Activated naive CD8-positive, alpha-beta T cell treated with anti-CD3 and anti-CD28 coated beads, Interleukin-2, amount 50 U/mL, for 24 hours (primary cell): ENCODE results near the gene DCAF16.
"Not testable (repeated sequence)": the region's sequence is repeated elsewhere in the genome, so short reads cannot be mapped to it uniquely, and the experiment has no call there.

Experiments
- ATAC-seq: fragments of 150-1000 bp; cut with Tn5 transposase; one replicate; pipeline ENCODE4 v1.10.0; 2021
- DNase-seq: peaks from one replicate; pipeline ENCODE4 v3.0.0; 2021
- H3K27ac Mint-ChIP-seq: one replicate; pipeline ENCODE4 v1.8.0; 2021; ENCODE audit warnings: mild to moderate bottlenecking, mixed read lengths
- H3K27me3 Mint-ChIP-seq: one replicate; pipeline ENCODE4 v1.8.0; 2021; ENCODE audit warnings: mixed read lengths
- H3K36me3 Mint-ChIP-seq: one replicate; pipeline ENCODE4 v1.8.0; 2021; ENCODE audit warnings: low read depth, mixed read lengths
- H3K4me1 Mint-ChIP-seq: one replicate; pipeline ENCODE4 v1.8.0; 2021; ENCODE audit warnings: mixed read lengths
- H3K4me3 Mint-ChIP-seq: one replicate; pipeline ENCODE4 v1.8.0; 2021; ENCODE audit warnings: mild to moderate bottlenecking, moderate library complexity, mixed read lengths
- H3K9me3 Mint-ChIP-seq: one replicate; pipeline ENCODE4 v1.8.0; 2021; ENCODE audit warnings: mixed read lengths

Gene DCAF16

GRCh38 chr4:17810260-17811077 is at the start of gene DCAF16, which contains the start of gene NCAPG:
Gene DCAF16, minus strand, starts transcription at chr4:17810757. Its CDS starts 6,616 bp downstream, at chr4:17804141.
Gene NCAPG, plus strand, starts transcription at chr4:17810979. Its CDS starts 99 bp downstream, at chr4:17811078.
- Mint-ChIP-seq H3K36me3 (peaks cover 50% of the 10 kb centered on the region), H3K4me1 (peaks cover 52% of the 10 kb centered on the region)
- ATAC-seq = peak; percentile 92

GRCh38 chr4:17859793-17860406 is 49.3 kb upstream of the DCAF16 start:
- Mint-ChIP-seq H3K36me3 (peaks cover 25% of the 10 kb centered on the region), H3K4me1 (no peaks in the 10 kb centered on the region), H3K27ac (no peak overlapping the region), H3K4me3 (no peak overlapping the region), H3K27me3 (no peaks in the 10 kb centered on the region), H3K9me3 (peaks cover 23% of the 10 kb centered on the region)
- ATAC-seq = no peak
- DNase-seq = no peak

More at GRCh38 chr4:17810260-17811077, at the start of gene DCAF16, which contains the start of gene NCAPG:
- peak; percentile 99 for DNase-seq
- Mint-ChIP-seq H3K27me3 (peaks cover 2% of the 10 kb centered on the region), H3K9me3 (no peaks in the 10 kb centered on the region), H3K4me3 (peak within 1 kb of the TSS; percentile 95), H3K27ac (peak within 1 kb of the TSS; percentile 98)

DNA sequence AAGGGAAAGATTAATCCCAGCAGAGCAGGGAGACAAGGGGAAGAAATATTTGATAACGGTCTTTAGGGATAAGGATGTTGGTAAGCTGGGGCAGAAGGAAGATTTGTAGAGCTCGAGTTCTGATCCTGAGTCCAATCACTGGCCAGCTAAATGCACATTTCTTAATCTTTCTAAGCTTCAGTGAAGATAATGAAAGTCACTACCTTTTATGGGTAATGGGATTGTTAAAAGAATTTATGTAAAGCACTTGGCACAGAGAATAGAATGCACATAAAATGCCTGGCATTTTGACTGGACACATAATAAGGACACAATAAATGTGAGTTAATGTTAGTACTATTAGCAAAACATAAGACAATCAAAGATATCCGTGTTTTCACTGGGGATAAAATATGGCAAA is 43.5 kb upstream of the DCAF16 start:
- ATAC-seq = no peak
- Mint-ChIP-seq H3K4me3 (no peak overlapping the region), H3K36me3 (peaks cover 6% of the 10 kb centered on the region), H3K9me3 (peaks cover 4% of the 10 kb centered on the region), H3K4me1 (no peaks in the 10 kb centered on the region), H3K27me3 (no peaks in the 10 kb centered on the region), H3K27ac (no peak overlapping the region)
- no peak for DNase-seq

DNA sequence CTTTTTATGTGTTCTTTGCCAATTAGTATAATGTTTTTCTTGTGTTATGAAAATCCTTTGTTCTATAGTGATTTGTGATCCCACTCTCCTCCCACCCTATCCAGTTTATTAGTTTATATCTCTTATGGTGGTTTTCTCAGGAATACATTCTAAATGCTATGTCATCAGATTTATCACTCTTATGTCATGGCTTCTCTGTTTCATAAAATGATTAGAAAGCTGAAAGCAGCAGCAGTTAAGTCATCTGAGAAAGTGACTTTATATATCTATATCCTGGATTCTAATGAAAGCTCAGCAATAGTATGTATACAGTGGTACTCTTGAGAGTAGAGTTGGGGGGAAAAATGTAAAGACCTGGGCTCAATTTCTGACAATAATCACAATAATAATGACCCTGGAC is 41.4 kb upstream of the DCAF16 start:
- Mint-ChIP-seq H3K4me1 (no peaks in the 10 kb centered on the region), H3K9me3 (no peaks in the 10 kb centered on the region), H3K36me3 (peaks cover 2% of the 10 kb centered on the region), H3K27me3 (no peaks in the 10 kb centered on the region), H3K4me3 (no peak overlapping the region), H3K27ac (no peak overlapping the region)
- ATAC-seq = no peak
- no peak for DNase-seq

DNA sequence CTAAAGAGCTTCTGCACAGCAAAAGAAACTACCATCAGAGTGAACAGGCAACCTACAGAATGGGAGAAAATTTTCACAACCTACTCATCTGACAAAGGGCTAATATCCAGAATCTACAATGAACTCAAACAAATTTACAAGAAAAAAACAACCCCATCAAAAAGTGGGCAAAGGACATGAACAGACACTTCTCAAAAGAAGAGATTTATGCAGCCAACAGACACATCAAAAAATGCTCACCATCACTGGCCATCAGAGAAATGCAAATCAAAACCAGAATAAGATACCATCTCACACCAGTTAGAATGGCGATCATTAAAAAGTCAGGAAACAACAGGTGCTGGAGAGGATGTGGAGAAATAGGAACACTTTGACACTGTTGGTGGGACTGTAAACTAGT is 39.7 kb upstream of the DCAF16 start:
- not testable (repeated sequence) for H3K9me3 Mint-ChIP-seq, H3K4me1 Mint-ChIP-seq

DNA sequence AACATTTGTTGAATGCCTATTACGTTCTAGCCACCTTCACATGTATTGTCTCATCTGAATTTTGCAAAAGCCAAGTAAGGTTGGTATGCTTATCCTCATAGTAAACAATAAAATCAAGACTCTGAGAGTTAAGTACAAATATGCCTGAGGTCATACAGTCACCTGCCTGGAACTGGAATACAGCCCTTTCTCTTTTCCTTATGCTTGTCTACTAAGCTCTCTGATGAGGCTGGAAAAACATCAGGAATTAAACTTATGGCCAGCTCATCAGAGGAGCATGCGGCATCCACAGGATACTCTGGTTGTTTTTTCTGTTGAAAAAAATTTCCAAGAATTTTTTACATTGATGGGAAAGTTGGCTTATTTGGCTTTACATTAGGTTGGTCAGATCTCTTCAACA is 35.7 kb upstream of the DCAF16 start:
- Mint-ChIP-seq H3K27me3 (no peaks in the 10 kb centered on the region), H3K36me3 (peaks cover 41% of the 10 kb centered on the region), H3K4me1 (no peaks in the 10 kb centered on the region), H3K27ac (no peak overlapping the region), H3K4me3 (no peak overlapping the region), H3K9me3 (no peaks in the 10 kb centered on the region)
- no peak for DNase-seq
- no peak for ATAC-seq

More for the DNA sequence above, 39.7 kb upstream of the DCAF16 start:
- H3K4me3 Mint-ChIP-seq, DNase-seq, ATAC-seq, H3K36me3 Mint-ChIP-seq, H3K27ac Mint-ChIP-seq, H3K27me3 Mint-ChIP-seq: not testable (repeated sequence)

DNA sequence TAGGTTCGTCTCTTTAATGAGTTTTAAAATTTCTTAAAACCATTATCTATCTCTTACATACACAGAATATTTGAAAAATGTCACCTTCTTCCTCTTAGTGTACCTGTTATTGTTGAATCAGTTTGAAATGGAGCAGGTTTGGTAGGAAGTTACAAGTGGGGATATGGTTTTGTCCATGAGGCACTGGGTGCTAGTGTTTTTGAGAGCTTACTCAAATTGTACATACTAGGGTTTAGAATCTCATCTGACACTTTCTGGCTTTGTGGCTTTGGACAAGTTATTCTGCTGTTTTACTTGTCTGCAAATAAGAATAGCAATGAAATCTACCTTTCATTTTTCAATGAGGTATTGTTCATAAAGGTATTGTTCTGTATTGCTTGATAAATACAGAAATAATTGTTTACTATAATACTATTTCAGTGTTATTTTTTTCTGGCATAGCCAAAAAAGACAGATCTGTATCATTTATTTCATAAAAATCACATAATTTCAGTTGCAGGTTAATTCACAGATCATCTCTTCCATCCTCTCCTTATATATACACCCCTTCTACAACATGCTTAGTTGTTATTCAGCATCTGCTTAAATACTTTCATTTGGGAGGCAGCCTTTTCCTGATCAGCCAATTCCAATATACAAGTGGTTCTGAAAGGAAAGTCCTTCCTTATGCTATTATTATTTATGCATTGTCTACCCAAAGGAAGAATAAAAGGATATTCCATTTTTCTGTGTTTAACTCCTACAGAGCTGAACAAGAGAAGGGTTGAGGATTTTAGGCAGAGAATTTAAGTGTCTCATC is 13.5 kb upstream of the DCAF16 start:
- H3K4me3 Mint-ChIP-seq = no peak overlapping the region
- ATAC-seq (no peak), DNase-seq (no peak)
- H3K27ac Mint-ChIP-seq = no peak overlapping the region
- H3K9me3 Mint-ChIP-seq = no peaks in the 10 kb centered on the region
- H3K36me3 Mint-ChIP-seq = peaks cover 68% of the 10 kb centered on the region
- peaks cover 4% of the 10 kb centered on the region for H3K4me1 Mint-ChIP-seq
- no peaks in the 10 kb centered on the region for H3K27me3 Mint-ChIP-seq

DNA sequence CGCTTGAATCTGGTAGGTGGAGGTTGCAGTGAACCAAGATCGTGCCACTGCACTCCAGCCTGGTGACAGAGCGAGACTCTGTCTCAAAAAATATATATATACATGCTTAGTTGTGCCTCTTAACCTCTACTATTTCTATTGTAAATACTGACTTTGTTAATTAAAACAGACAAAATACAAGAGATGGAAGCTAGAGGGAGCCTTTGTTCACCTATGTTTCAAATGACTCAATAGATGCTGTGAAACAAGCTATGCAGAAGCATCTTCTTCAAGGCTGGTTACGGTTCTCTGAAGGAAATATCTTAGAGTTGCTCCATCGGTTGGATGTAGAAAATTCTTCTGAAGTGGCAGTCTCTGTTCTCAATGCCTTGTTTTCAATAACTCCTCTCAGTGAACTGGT is 6.5 kb upstream of the DCAF16 start:
- DNase-seq (no peak), ATAC-seq (peak; percentile 46)
- Mint-ChIP-seq H3K4me1 (peaks cover 19% of the 10 kb centered on the region), H3K9me3 (no peaks in the 10 kb centered on the region), H3K36me3 (peaks cover 61% of the 10 kb centered on the region), H3K27me3 (no peaks in the 10 kb centered on the region), H3K27ac (no peak overlapping the region), H3K4me3 (no peak overlapping the region)

- peaks cover 21% of the 10 kb centered on the region for H3K4me1 Mint-ChIP-seq
- ATAC-seq = no peak
- no peak for DNase-seq
- H3K36me3 Mint-ChIP-seq = peaks cover 60% of the 10 kb centered on the region
- H3K27ac Mint-ChIP-seq = no peak overlapping the region
- no peaks in the 10 kb centered on the region for H3K9me3 Mint-ChIP-seq
- H3K27me3 Mint-ChIP-seq = no peaks in the 10 kb centered on the region
- no peak overlapping the region for H3K4me3 Mint-ChIP-seq
Measured at GRCh38 chr4:17816142-17816541, 5.6 kb upstream of the DCAF16 start.

- Mint-ChIP-seq H3K27me3 (peaks cover 2% of the 10 kb centered on the region), H3K36me3 (peaks cover 60% of the 10 kb centered on the region), H3K4me3 (no peak overlapping the region), H3K9me3 (no peaks in the 10 kb centered on the region), H3K27ac (no peak overlapping the region), H3K4me1 (peaks cover 24% of the 10 kb centered on the region)
- DNase-seq (no peak), ATAC-seq (no peak)
Measured at GRCh38 chr4:17814140-17814539, 3.6 kb upstream of the DCAF16 start.

- Mint-ChIP-seq H3K9me3 (no peaks in the 10 kb centered on the region), H3K27ac (no peak overlapping the region), H3K4me3 (peak overlapping the region; percentile 95), H3K27me3 (peaks cover 2% of the 10 kb centered on the region), H3K4me1 (peaks cover 35% of the 10 kb centered on the region), H3K36me3 (peaks cover 61% of the 10 kb centered on the region)
- ATAC-seq (no peak), DNase-seq (no peak)
Measured at GRCh38 chr4:17812801-17813200, 2.2 kb upstream of the DCAF16 start.

DNA sequence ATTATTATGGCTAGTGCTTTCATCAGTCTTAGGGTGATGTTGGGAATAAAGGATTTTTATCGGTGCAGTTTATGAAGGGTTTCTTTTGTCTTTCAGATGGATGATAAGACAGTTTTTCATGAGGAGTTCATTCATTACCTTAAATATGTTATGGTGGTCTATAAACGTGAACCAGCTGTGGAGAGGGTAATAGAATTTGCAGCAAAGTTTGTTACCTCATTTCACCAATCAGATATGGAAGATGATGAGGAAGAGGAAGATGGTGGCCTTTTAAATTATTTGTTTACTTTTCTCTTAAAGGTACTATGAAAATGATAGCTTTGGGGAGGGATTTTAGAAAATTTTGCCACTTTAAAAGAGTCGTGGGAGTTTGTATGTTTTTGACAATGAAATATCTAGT is 1.6 kb upstream of the DCAF16 start:
- H3K4me1 Mint-ChIP-seq = peaks cover 37% of the 10 kb centered on the region
- peaks cover 2% of the 10 kb centered on the region for H3K27me3 Mint-ChIP-seq
- peak overlapping the region; percentile 74 for H3K27ac Mint-ChIP-seq
- peak overlapping the region; percentile 95 for H3K4me3 Mint-ChIP-seq
- H3K36me3 Mint-ChIP-seq = peaks cover 60% of the 10 kb centered on the region
- ATAC-seq = no peak
- no peak for DNase-seq
- no peaks in the 10 kb centered on the region for H3K9me3 Mint-ChIP-seq

DNA sequence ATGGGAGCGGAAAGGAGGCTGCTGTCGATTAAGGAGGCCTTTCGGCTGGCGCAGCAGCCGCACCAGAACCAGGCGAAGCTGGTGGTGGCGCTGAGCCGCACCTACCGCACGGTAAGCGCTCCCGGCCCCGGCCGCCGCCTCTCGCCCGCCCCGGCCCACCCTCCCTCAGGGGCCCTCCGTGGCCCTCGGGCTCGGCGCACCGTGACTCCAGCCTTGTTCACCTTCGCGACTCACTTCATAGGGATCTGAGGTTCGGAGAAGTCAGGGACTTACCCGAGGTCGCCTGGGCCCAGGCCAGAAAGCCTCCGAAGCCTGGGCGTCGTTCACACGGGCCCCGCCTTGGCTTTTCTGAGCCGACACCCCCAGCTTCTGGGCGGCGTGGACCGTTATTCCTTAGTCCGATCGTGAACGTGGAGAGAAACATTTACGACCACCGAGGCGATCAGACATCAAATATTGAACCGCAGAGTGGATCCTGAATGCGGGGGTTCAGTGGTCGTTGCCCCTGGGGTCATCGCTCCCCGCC is 584 bp upstream of the DCAF16 start:
- peak; percentile 29 for ATAC-seq
- Mint-ChIP-seq H3K27ac (peak overlapping the region; percentile 98), H3K4me1 (peaks cover 46% of the 10 kb centered on the region), H3K27me3 (peaks cover 2% of the 10 kb centered on the region), H3K36me3 (peaks cover 53% of the 10 kb centered on the region), H3K9me3 (no peaks in the 10 kb centered on the region), H3K4me3 (peak overlapping the region; percentile 95)
- DNase-seq = peak; percentile 36

DNA sequence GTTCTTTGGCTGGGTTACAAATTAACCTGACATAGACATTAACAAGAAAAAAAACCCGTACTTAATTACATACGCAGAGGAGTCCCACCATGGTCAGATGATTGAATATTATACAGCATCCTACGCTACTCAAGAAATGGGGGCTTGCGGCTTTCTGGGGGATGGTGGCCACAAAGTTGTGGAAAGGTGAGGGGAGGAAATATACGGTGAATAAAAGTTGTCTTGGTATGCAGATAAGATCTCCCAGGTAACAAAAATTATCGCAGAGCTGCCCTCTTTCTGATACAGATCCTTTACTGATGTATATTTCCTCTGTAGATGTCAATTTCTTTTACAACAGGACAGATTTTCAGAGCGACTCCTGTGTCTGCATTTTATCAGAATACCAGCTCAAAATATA is 890 bp downstream of the DCAF16 start:
- Mint-ChIP-seq H3K27me3 (peaks cover 2% of the 10 kb centered on the region), H3K36me3 (peaks cover 44% of the 10 kb centered on the region), H3K4me3 (peak overlapping the region; percentile 95), H3K4me1 (peaks cover 56% of the 10 kb centered on the region), H3K9me3 (no peaks in the 10 kb centered on the region), H3K27ac (peak overlapping the region; percentile 98)
- peak; percentile 16 for DNase-seq
- no peak for ATAC-seq
